Liver (tissue), 9 donors: ENCODE measurements around the gene CA5A. TPM values are rescaled to one million over a fixed set of nuclear protein-coding genes. Genes with fewer than 3 reads are reported as not detected.

ENCODE experiments used
- DNase-seq: peaks from one replicate; pipeline ENCODE4 v3.0.0-alpha.2; 2017; ENCODE audit warnings: low spot score
- H3K27ac ChIP-seq, 2 donors: one replicate each; pipeline ENCODE4 v1.7.0; 2013; ENCODE audit warnings: inconsistent platforms in 2 of 2, low read length in 2 of 2, control low read depth in 1 of 2, low read depth in 1 of 2, mild to moderate bottlenecking in 1 of 2
- H3K27me3 ChIP-seq, 4 donors: one replicate each; pipeline versions ENCODE4 v1.6.1 to v1.7.0; 2013; ENCODE audit warnings: low read length in 3 of 4, inconsistent platforms in 1 of 4, mild to moderate bottlenecking in 1 of 4, moderate library complexity in 1 of 4; ENCODE audit not compliant: control insufficient read depth in 4 of 4, insufficient read depth in 4 of 4
- H3K36me3 ChIP-seq, 4 donors: one replicate each; pipeline versions ENCODE4 v1.6.1 to v1.7.0; 2013; ENCODE audit warnings: low read length in 3 of 4, mild to moderate bottlenecking in 3 of 4, low read depth in 1 of 4, moderate library complexity in 1 of 4; ENCODE audit not compliant: control insufficient read depth in 4 of 4, insufficient read depth in 3 of 4
- H3K4me1 ChIP-seq, 4 donors: one replicate each; pipeline versions ENCODE4 v1.6.1 to v1.7.0; 2013; ENCODE audit warnings: low read length in 3 of 4, mild to moderate bottlenecking in 3 of 4, moderate library complexity in 1 of 4; ENCODE audit not compliant: control insufficient read depth in 4 of 4, insufficient read depth in 4 of 4
- H3K4me3 ChIP-seq, 3 donors: one replicate each; pipeline versions ENCODE4 v1.6.1 to v1.7.0; 2013; ENCODE audit warnings: low read length in 3 of 3, control low read depth in 1 of 3, low read depth in 1 of 3, mild to moderate bottlenecking in 1 of 3
- H3K9ac ChIP-seq, 2 donors: one replicate each; pipeline ENCODE4 v1.7.0; 2013; ENCODE audit warnings: low read length in 2 of 2, mild to moderate bottlenecking in 2 of 2, moderate library complexity in 2 of 2, control low read depth in 1 of 2, low read depth in 1 of 2
- H3K9me3 ChIP-seq, 4 donors: one replicate each; pipeline versions ENCODE4 v1.6.1 to v1.7.0; 2013; ENCODE audit warnings: low read length in 3 of 4; ENCODE audit not compliant: control insufficient read depth in 4 of 4
- ATF3 ChIP-seq: IDR thresholded peaks from 2 replicates; pipeline ENCODE4 v1.6.1; 2016; ENCODE audit warnings: antibody characterized with exemption
- EGR1 ChIP-seq, 2 donors: IDR thresholded peaks; 2 replicates each; pipeline ENCODE4 v1.6.1; 2016 to 2018; ENCODE audit warnings: antibody characterized with exemption in 2 of 2, low read depth in 2 of 2
- GABPA ChIP-seq, 2 donors: IDR thresholded peaks in 1 of 2; conservative IDR thresholded peaks in 1 of 2; 2 replicates each; pipeline ENCODE4 v1.6.1; 2016; ENCODE audit warnings: antibody characterized with exemption in 2 of 2, mild to moderate bottlenecking in 1 of 2, moderate library complexity in 1 of 2
- HNF4A ChIP-seq, 2 donors: conservative IDR thresholded peaks; 2 replicates each; pipeline ENCODE4 v1.6.1; 2016; ENCODE audit warnings: antibody characterized with exemption in 2 of 2, mild to moderate bottlenecking in 2 of 2
- HNF4G ChIP-seq: IDR thresholded peaks from 2 replicates; pipeline ENCODE4 v1.6.1; 2016; ENCODE audit warnings: antibody characterized with exemption
- JUND ChIP-seq, 2 donors: IDR thresholded peaks; 2 replicates each; pipeline ENCODE4 v1.6.1; 2016; ENCODE audit warnings: antibody characterized with exemption in 2 of 2
- NR2F2 ChIP-seq: IDR thresholded peaks from 2 replicates; pipeline ENCODE4 v1.6.1; 2016; ENCODE audit warnings: antibody characterized with exemption
- RAD21 ChIP-seq, 2 donors: IDR thresholded peaks; 2 replicates each; pipeline ENCODE4 v1.6.1; 2016; ENCODE audit warnings: antibody characterized with exemption in 2 of 2, mild to moderate bottlenecking in 2 of 2
- RXRA ChIP-seq, 2 donors: IDR thresholded peaks; 2 replicates each; pipeline ENCODE4 v1.6.1; 2017 to 2018; ENCODE audit warnings: antibody characterized with exemption in 2 of 2, mild to moderate bottlenecking in 1 of 2
- SP1 ChIP-seq: IDR thresholded peaks from 2 replicates; pipeline ENCODE4 v1.6.1; 2018; ENCODE audit warnings: antibody characterized with exemption, mild to moderate bottlenecking
- YY1 ChIP-seq: IDR thresholded peaks from 2 replicates; pipeline ENCODE4 v1.6.1; 2016; ENCODE audit warnings: antibody characterized with exemption, mild to moderate bottlenecking
- WGBS: extraction: QIAGEN DNeasy Blood & Tissue Kit; methylation state at CpG from one replicate; pipeline ENCODE4 v1.1.7; 2013; 5-methylcytosine and 5-hydroxymethylcytosine counted together
- polyA plus RNA-seq, 2 donors: library from polyadenylated mRNA; stranded (reverse) in 1 of 2; unstranded in 1 of 2; fragments of 200-250 nt in 1 of 2; fragments of >200 nt in 1 of 2; fragmentation: Nextera tagmentation in 1 of 2; extraction: Ambion mirVana in 1 of 2; gene quantifications; one replicate each; pipeline versions ENCODE4 v1.2.1 to v1.2.3, GENCODE V29; 2013 to 2015
- total RNA-seq, 2 donors: library from RNA; depleted of rRNA; stranded (reverse); fragments of >200 nt; gene quantifications; one replicate each; pipeline ENCODE4 v1.2.3, GENCODE V29; 2014
- TF ChIP-seq, protein P1 (sequence below): fragments of 150-350 bp; IDR thresholded peaks from 2 replicates; pipeline ENCODE4 v1.5.1; 2017; ENCODE audit warnings: improper control_type of control experiment, low read depth, low read length; ENCODE audit not compliant: missing input control
- TF ChIP-seq, protein P2 (sequence below): IDR thresholded peaks from 2 replicates; pipeline ENCODE4 v1.6.1; 2016; ENCODE audit warnings: antibody characterized with exemption
- donor health status: healthy.
- donor health status: healthy.
- donor health status: healthy.
- donor health status: healthy.
- donor health status: healthy.

CA5A gene
- total and polyA plus RNA-seq, 4 donors = 12.3 to 66.8 (median 33.6) TPM

DNA sequence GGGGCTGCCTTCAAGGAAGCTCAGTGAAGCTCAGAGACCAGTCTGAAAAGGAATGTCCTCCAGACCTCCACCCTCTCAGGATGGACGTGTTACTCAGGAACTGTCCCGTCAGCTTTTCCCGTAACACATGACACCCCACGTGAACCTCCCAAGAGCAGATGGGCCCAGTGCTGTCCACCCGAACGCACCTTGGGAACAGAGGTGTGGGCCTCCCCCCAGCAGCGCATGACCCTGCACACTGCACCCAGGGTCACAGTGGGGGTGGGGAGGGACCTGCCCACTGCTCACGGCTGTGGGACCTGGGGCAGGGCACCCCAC lies 88.9 kb downstream of the CA5A start:
- Histone ChIP-seq H3K27me3 (no peaks in the 10 kb centered on the region), H3K4me3 (peak overlapping the region in 1 of 3 donors; percentile 14), H3K27ac (peak overlapping the region; percentile 75 to 94), H3K9me3 (no peaks in the 10 kb centered on the region), H3K36me3 (peaks cover 0 to 2% (median 0%) of the 10 kb centered on the region in 4 donors), H3K4me1 (peaks cover 21 to 91% (median 79%) of the 10 kb centered on the region in 4 donors), H3K9ac (peak overlapping the region in 1 of 2 donors; percentile 68)
- DNase-seq = no peak
- no peak for TF ChIP-seq RAD21 (IDR thresholded peaks at IDR 0.05)
- TF ChIP-seq NR2F2 = no peak
- no peak for TF ChIP-seq JUND (IDR thresholded peaks at IDR 0.05)
- no peak for TF ChIP-seq HNF4G
- TF ChIP-seq RXRA (IDR thresholded peaks at IDR 0.05) = peak in 1 of 2 donors; percentile 56
- TF ChIP-seq HNF4A (conservative IDR thresholded peaks at IDR 0.05) = peak in 1 of 2 donors; percentile 17
- TF ChIP-seq, protein P1, sequence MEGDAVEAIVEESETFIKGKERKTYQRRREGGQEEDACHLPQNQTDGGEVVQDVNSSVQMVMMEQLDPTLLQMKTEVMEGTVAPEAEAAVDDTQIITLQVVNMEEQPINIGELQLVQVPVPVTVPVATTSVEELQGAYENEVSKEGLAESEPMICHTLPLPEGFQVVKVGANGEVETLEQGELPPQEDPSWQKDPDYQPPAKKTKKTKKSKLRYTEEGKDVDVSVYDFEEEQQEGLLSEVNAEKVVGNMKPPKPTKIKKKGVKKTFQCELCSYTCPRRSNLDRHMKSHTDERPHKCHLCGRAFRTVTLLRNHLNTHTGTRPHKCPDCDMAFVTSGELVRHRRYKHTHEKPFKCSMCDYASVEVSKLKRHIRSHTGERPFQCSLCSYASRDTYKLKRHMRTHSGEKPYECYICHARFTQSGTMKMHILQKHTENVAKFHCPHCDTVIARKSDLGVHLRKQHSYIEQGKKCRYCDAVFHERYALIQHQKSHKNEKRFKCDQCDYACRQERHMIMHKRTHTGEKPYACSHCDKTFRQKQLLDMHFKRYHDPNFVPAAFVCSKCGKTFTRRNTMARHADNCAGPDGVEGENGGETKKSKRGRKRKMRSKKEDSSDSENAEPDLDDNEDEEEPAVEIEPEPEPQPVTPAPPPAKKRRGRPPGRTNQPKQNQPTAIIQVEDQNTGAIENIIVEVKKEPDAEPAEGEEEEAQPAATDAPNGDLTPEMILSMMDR = no peak
- WGBS = 35% methylated on average over 8 of the region's 8 CpGs

DNA sequence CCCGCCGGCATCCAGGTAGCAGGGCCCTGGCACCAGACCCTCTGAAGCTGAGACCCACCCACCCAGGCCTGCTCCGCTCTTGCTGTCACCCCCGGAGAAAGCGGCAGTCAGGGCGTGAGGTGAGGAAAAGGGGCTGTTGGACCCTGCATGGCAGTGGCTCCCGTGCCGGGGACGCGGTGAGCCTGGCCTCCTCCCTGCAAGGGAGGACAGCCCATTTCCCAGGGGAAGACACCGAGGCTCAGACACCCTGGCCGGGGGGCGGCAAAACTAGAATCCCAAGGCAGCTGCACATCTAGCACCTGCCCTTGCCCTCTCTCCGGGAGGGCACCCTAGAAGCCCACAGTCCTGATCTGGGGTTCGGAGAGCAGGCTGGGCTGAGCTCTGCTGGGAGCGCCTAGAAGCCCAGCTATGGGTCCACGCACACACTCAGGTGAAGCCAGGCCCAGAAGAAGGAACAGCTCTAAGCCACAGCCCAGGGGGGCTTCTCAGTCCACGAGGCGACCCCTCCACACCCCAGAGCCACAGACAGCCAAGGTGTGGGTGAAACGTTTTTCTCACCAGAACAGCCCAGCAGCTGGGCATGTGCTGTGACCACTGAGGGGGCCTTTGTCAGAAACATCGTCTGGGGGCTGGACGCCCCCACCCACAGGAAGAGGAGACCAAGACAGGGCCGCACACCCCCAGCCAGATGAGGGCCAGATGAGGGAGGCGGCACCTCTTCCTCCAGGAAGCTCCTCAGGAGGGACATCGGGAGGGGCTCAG lies 89.4 kb downstream of the CA5A start:
- H3K36me3 ChIP-seq = peaks cover 0 to 2% (median 0%) of the 10 kb centered on the region in 4 donors
- peaks cover 19 to 92% (median 79%) of the 10 kb centered on the region in 4 donors for H3K4me1 ChIP-seq

More for the DNA sequence above, 89.4 kb downstream of the CA5A start:
- Histone ChIP-seq H3K9me3 (no peaks in the 10 kb centered on the region), H3K4me3 (peak overlapping the region in 1 of 3 donors; percentile 8), H3K27me3 (no peaks in the 10 kb centered on the region), H3K9ac (peak overlapping the region in 1 of 2 donors; percentile 68), H3K27ac (peak overlapping the region; percentile 75 to 94)
- 84% methylated on average over 25 of the region's 25 CpGs for WGBS
- no peak for DNase-seq
- TF ChIP-seq ATF3 (no peak), GABPA (IDR thresholded peaks at IDR 0.05 in 1 of 2, conservative IDR thresholded peaks at IDR 0.05 in 1 of 2) (no peak), HNF4G (no peak), EGR1 (IDR thresholded peaks at IDR 0.05; ENCODE audit: low read depth in 2 of 2) (no peak), YY1 (no peak), RAD21 (IDR thresholded peaks at IDR 0.05) (no peak), NR2F2 (no peak), RXRA (IDR thresholded peaks at IDR 0.05) (no peak), SP1 (no peak)
- TF ChIP-seq, protein P2, sequence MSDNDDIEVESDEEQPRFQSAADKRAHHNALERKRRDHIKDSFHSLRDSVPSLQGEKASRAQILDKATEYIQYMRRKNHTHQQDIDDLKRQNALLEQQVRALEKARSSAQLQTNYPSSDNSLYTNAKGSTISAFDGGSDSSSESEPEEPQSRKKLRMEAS = no peak
- TF ChIP-seq, protein P1 = no peak
